ENCODE results near the gene IGFBP4. TPM values are rescaled to one million over a fixed set of nuclear protein-coding genes. Genes with fewer than 3 reads are reported as not detected.
A peak's percentile ranks its signal among the peaks of the same experiment; 100 is the strongest.

Gene IGFBP4
- total and polyA plus RNA-seq, 12 donors, result 65.1 to 301 (median 128) TPM

GRCh38 chr17:40415390-40415789 lies 27.9 kb upstream of the IGFBP4 start:
- Histone ChIP-seq H3K9me3 (no peaks in the 10 kb centered on the region), H3K4me3 (no peak overlapping the region), H3K27ac (no peak overlapping the region), H3K27me3 (peaks cover 0 to 9% (median 0%) of the 10 kb centered on the region in 7 donors), H3K4me1 (peaks cover 8 to 48% (median 14%) of the 10 kb centered on the region in 9 donors), H3K36me3 (peaks cover 0 to 29% (median 0%) of the 10 kb centered on the region in 9 donors)
- ATAC-seq (no peak), DNase-seq (no peak)
- intact Hi-C loops (cut with DNase I), result loop anchor here in 9 of 10 donors (1.0 to 10.0 kb wide), 9 partner anchors 51 to 211 kb away; partner anchors contain the start of genes GJD3 (in 4 of the 9) and RARA (in 3 of the 9)
- TF ChIP-seq CTCF (IDR thresholded peaks at IDR 0.05), result peak; percentile 26 to 79 (median 68)
- WGBS, 2 donors, result 49 to 53% methylated on average over 3 of the region's 3 CpGs

DNA sequence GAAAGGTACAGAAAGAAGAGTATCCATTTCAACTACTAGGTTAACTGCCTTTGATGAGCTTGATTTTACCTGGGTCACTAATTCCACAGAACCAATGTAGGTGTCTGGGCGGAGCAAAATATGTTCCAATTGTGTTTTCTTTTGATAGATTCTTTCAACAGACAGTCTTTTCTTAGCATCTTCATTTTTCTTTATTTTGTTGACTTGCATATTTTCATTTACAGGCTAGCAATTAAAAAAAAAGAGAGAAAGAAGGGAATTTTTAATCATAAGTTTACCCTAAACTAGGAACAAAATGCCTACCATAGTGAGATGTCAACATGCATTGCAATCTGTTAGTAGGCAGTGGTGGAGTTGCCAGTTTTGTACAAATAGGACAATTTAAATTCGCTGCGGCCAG lies 26.6 kb upstream of the IGFBP4 start:
- H3K27ac ChIP-seq, result peak overlapping the region in 1 of 10 donors; percentile 58
- peaks cover 0 to 9% (median 0%) of the 10 kb centered on the region in 7 donors for H3K27me3 ChIP-seq
- DNase-seq (no peak), ATAC-seq (no peak)
- H3K9me3 ChIP-seq, result no peaks in the 10 kb centered on the region
- peaks cover 8 to 48% (median 14%) of the 10 kb centered on the region in 9 donors for H3K4me1 ChIP-seq
- WGBS, 2 donors, result 36 to 39% methylated on average over 3 of the region's 3 CpGs
- TF ChIP-seq CTCF (IDR thresholded peaks at IDR 0.05), result no peak
- H3K36me3 ChIP-seq, result peaks cover 0 to 16% (median 0%) of the 10 kb centered on the region in 9 donors
- intact Hi-C loops (cut with DNase I), result loop anchor here in 9 of 10 donors (5.0 to 10.0 kb wide), 7 partner anchors 52 to 212 kb away; partner anchors contain the start of genes GJD3 (in 4 of the 9) and RARA (in 3 of the 9)
- H3K4me3 ChIP-seq, result peak overlapping the region in 4 of 10 donors; percentile 59 to 78 (median 61)

- DNase-seq (no peak), ATAC-seq (no peak)
- intact Hi-C loops (cut with DNase I), result loop anchor here in 9 of 10 donors (5.0 to 10.0 kb wide), 7 partner anchors 52 to 212 kb away; partner anchors contain the start of genes GJD3 (in 4 of the 9) and RARA (in 3 of the 9)
- H3K27ac ChIP-seq, result peak overlapping the region in 1 of 10 donors; percentile 58
- WGBS, 2 donors, result 0% methylated on average over 21 of the region's 21 CpGs
- peaks cover 0 to 9% (median 0%) of the 10 kb centered on the region in 7 donors for H3K27me3 ChIP-seq
- no peak for TF ChIP-seq CTCF (IDR thresholded peaks at IDR 0.05)
- no peaks in the 10 kb centered on the region for H3K9me3 ChIP-seq
- H3K4me3 ChIP-seq, result peak overlapping the region; percentile 35 to 86 (median 60)
- H3K36me3 ChIP-seq, result peaks cover 0 to 10% (median 0%) of the 10 kb centered on the region in 9 donors
- H3K4me1 ChIP-seq, result peaks cover 8 to 48% (median 14%) of the 10 kb centered on the region in 9 donors
Observed at GRCh38 chr17:40417258-40417608, 26.0 kb upstream of the IGFBP4 start.

GRCh38 chr17:40417609-40418427 lies 25.4 kb upstream of the IGFBP4 start, which contains the start of gene TOP2A:
Gene TOP2A, minus strand, starts transcription at chr17:40417896. Its CDS starts 105 bp downstream, at chr17:40417791.
- peak; percentile 98 to 100 (median 100) for ATAC-seq
- TF ChIP-seq CTCF (IDR thresholded peaks at IDR 0.05), result no peak
- Histone ChIP-seq H3K27ac (peak within 1 kb of the TSS in 6 of 10 donors; percentile 29 to 76 (median 50)), H3K27me3 (peaks cover 0 to 9% (median 0%) of the 10 kb centered on the region in 7 donors), H3K36me3 (peaks cover 0 to 5% (median 0%) of the 10 kb centered on the region in 9 donors), H3K9me3 (no peaks in the 10 kb centered on the region), H3K4me3 (peak within 1 kb of the TSS; percentile 35 to 86 (median 60)), H3K4me1 (peaks cover 8 to 48% (median 14%) of the 10 kb centered on the region in 9 donors)
- WGBS, 2 donors, result 0 to 1% methylated on average over 49 of the region's 49 CpGs
- DNase-seq, result peak; percentile 81 to 100
- intact Hi-C loops (cut with DNase I), result loop anchor here in 9 of 10 donors (2.0 to 10.0 kb wide), 8 partner anchors 15 to 213 kb away; partner anchors contain the start of genes GJD3 (in 4 of the 9) and RARA (in 3 of the 9)
